ENCODE measurements around the gene STPG1. TPM values are rescaled to one million over a fixed set of nuclear protein-coding genes. Genes with fewer than 3 reads are reported as not detected.

Gene STPG1
- total RNA-seq, 3 donors from 2014 or later, result 3.6 to 6.9 (median 4.6) TPM

- DNase-seq (ENCODE audit: low spot score in 2 of 2), result no peak
- no peak overlapping the region for H3K27ac ChIP-seq
Observed at GRCh38 chr1:24425922-24426321, 12.3 kb upstream of the STPG1 start.

GRCh38 chr1:24425441-24425840 is 11.9 kb upstream of the STPG1 start:
- no peaks in the 10 kb centered on the region for H3K9me3 ChIP-seq
- TF ChIP-seq POLR2AphosphoS5 (IDR thresholded peaks at IDR 0.05) (no peak), CTCF (IDR thresholded peaks at IDR 0.05) (no peak), POLR2A (IDR thresholded peaks at IDR 0.05) (no peak)
- H3K4me1 ChIP-seq, result no peaks in the 10 kb centered on the region
- no peaks in the 10 kb centered on the region for H3K27me3 ChIP-seq
- no peaks in the 10 kb centered on the region for H3K36me3 ChIP-seq
- no peak overlapping the region for H3K27ac ChIP-seq
- intact Hi-C loops (cut with DNase I; ENCODE audit: low total_unique reads), result loop anchor here (5.0 kb wide), 1 partner anchor 92 kb away; no protein-coding TSS in a partner anchor
- H3K4me3 ChIP-seq, result no peak overlapping the region
- no peak for DNase-seq (ENCODE audit: low spot score in 2 of 2)

More at GRCh38 chr1:24425922-24426321, 12.3 kb upstream of the STPG1 start:
- no peaks in the 10 kb centered on the region for H3K4me1 ChIP-seq
- H3K36me3 ChIP-seq, result no peaks in the 10 kb centered on the region
- intact Hi-C loops (cut with DNase I; ENCODE audit: low total_unique reads), result loop anchor here (5.0 kb wide), 1 partner anchor 91 kb away; no protein-coding TSS in a partner anchor
- H3K27me3 ChIP-seq, result no peaks in the 10 kb centered on the region
- no peak for TF ChIP-seq POLR2AphosphoS5 (IDR thresholded peaks at IDR 0.05)
- no peak for TF ChIP-seq CTCF (IDR thresholded peaks at IDR 0.05)
- TF ChIP-seq POLR2A (IDR thresholded peaks at IDR 0.05), result no peak
- no peak overlapping the region for H3K4me3 ChIP-seq
- H3K9me3 ChIP-seq, result no peaks in the 10 kb centered on the region

GRCh38 chr1:24424990-24425389 is 11.4 kb upstream of the STPG1 start:
- Histone ChIP-seq H3K4me1 (no peaks in the 10 kb centered on the region), H3K27me3 (no peaks in the 10 kb centered on the region), H3K4me3 (no peak overlapping the region), H3K9me3 (no peaks in the 10 kb centered on the region), H3K36me3 (no peaks in the 10 kb centered on the region), H3K27ac (no peak overlapping the region)
- intact Hi-C loops (cut with DNase I; ENCODE audit: low total_unique reads), result loop anchor here (5.0 kb wide), 1 partner anchor 92 kb away; no protein-coding TSS in a partner anchor
- DNase-seq (ENCODE audit: low spot score in 2 of 2), result no peak
- TF ChIP-seq POLR2AphosphoS5 (IDR thresholded peaks at IDR 0.05), result no peak
- TF ChIP-seq CTCF (IDR thresholded peaks at IDR 0.05), result no peak
- TF ChIP-seq POLR2A (IDR thresholded peaks at IDR 0.05), result no peak

GRCh38 chr1:24424207-24424606 is 10.6 kb upstream of the STPG1 start:
- Histone ChIP-seq H3K4me1 (no peaks in the 10 kb centered on the region), H3K27ac (no peak overlapping the region), H3K4me3 (no peak overlapping the region), H3K36me3 (no peaks in the 10 kb centered on the region), H3K27me3 (no peaks in the 10 kb centered on the region), H3K9me3 (no peaks in the 10 kb centered on the region)
- intact Hi-C loops (cut with DNase I; ENCODE audit: low total_unique reads), result no loop called here
- DNase-seq (ENCODE audit: low spot score in 2 of 2), result no peak
- no peak for TF ChIP-seq CTCF (IDR thresholded peaks at IDR 0.05)
- no peak for TF ChIP-seq POLR2AphosphoS5 (IDR thresholded peaks at IDR 0.05)
- no peak for TF ChIP-seq POLR2A (IDR thresholded peaks at IDR 0.05)

- Histone ChIP-seq H3K4me3 (no peak overlapping the region), H3K9me3 (no peaks in the 10 kb centered on the region), H3K4me1 (peaks cover 6 to 8% of the 10 kb centered on the region in 2 donors), H3K36me3 (no peaks in the 10 kb centered on the region), H3K27ac (no peak overlapping the region), H3K27me3 (no peaks in the 10 kb centered on the region)
- intact Hi-C loops (cut with DNase I; ENCODE audit: low total_unique reads), result no loop called here
- no peak for DNase-seq (ENCODE audit: low spot score in 2 of 2)
- TF ChIP-seq CTCF (IDR thresholded peaks at IDR 0.05), result no peak
- TF ChIP-seq POLR2A (IDR thresholded peaks at IDR 0.05), result no peak
- TF ChIP-seq POLR2AphosphoS5 (IDR thresholded peaks at IDR 0.05), result no peak
Observed at GRCh38 chr1:24421502-24421901, 7.9 kb upstream of the STPG1 start.

Measured in breast epithelium (tissue), 4 donors.